Endothelial cell of umbilical vein (primary cell): Measurements from ENCODE around the gene ASGR2. TPM values are rescaled to one million over a fixed set of nuclear protein-coding genes. Genes with fewer than 3 reads are reported as not detected.

Source experiments
- BruUV-seq: library from RNA; stranded (reverse); fragments of 400-500 nt; replicated peaks from 2 replicates; lab custom pipeline; 2021; lab: Mats Ljungman, UMichigan
- CTCF ChIA-PET: fragments of 300-600, 350-600 bp; sonication (Branson Sonifier 250); formaldehyde crosslinking; loops from one replicate; lab custom pipeline; 2021; ENCODE audit warnings: antibody characterized with exemption, inconsistent platforms; lab: Charles Lee
- POLR2A ChIA-PET: fragments of 300-600, 350-600 bp; sonication (Branson Sonifier 250); formaldehyde crosslinking; loops from one replicate; lab custom pipeline; 2021; ENCODE audit warnings: antibody characterized with exemption, inconsistent platforms; lab: Charles Lee
- DNase-seq: peaks from one replicate; pipeline ENCODE4 v3.0.0-alpha.2; 2011; ENCODE audit warnings: low read depth, low spot score
- FAIRE-seq: peaks from 2 replicates; lab custom pipeline; 2011; peaks lifted over from hg19 to GRCh38; lab: Jason Lieb, UNC
- H2AFZ ChIP-seq: 2 replicates; pipeline ENCODE4 v1.6.0; 2012; ENCODE audit warnings: low read depth, low read length, control low read depth, inconsistent platforms
- H3K27ac ChIP-seq: 2 replicates; pipeline ENCODE4 v1.5.1; 2011; ENCODE audit warnings: low read depth, mild to moderate bottlenecking, control low read depth, low read length, moderate library complexity; ENCODE audit not compliant: insufficient read depth
- H3K27me3 ChIP-seq, 2 experiments: 2 replicates each; pipeline versions ENCODE4 v1.6.0 to v1.6.1; 2011; ENCODE audit warnings: low read length in 2 of 2, mixed read lengths in 1 of 2; ENCODE audit not compliant: control insufficient read depth in 2 of 2, insufficient read depth in 2 of 2
- H3K36me3 ChIP-seq, 2 experiments: 2 replicates in 1 of 2; 3 replicates in 1 of 2; pipeline ENCODE4 v1.5.1; 2011; ENCODE audit warnings: low read length in 2 of 2, mild to moderate bottlenecking in 1 of 2, moderate library complexity in 1 of 2; ENCODE audit not compliant: control insufficient read depth in 2 of 2, insufficient read depth in 2 of 2; ENCODE audit errors: extremely low read depth in 1 of 2
- H3K4me1 ChIP-seq: 3 replicates; pipeline ENCODE4 v1.5.1; 2011; ENCODE audit warnings: mild to moderate bottlenecking, low read length; ENCODE audit not compliant: control insufficient read depth, insufficient read depth; ENCODE audit errors: extremely low read depth
- H3K4me2 ChIP-seq: 2 replicates; pipeline ENCODE4 v1.6.1; 2011; ENCODE audit warnings: low read length, control low read depth, mixed read lengths; ENCODE audit not compliant: insufficient read depth
- H3K4me3 ChIP-seq, 3 experiments: fragments of 200-600 bp in 1 of 3; sonication (generic), shearing (Covaris generic) in 1 of 3; replicated peaks in 1 of 3; 2 replicates each; pipeline ENCODE4 v1.5.1; 2011 to 2016; ENCODE audit warnings: control low read depth in 3 of 3, low read length in 3 of 3, mild to moderate bottlenecking in 2 of 3, inconsistent platforms in 1 of 3, low read depth in 1 of 3, moderate library complexity in 1 of 3; ENCODE audit not compliant: insufficient read depth in 1 of 3
- H3K79me2 ChIP-seq: 2 replicates; pipeline ENCODE4 v1.6.0; 2012; ENCODE audit warnings: low read length, inconsistent platforms; ENCODE audit not compliant: control insufficient read depth, insufficient read depth
- H3K9ac ChIP-seq: replicated peaks from 2 replicates; pipeline ENCODE3; 2011; ENCODE audit warnings: low read length, control low read depth; ENCODE audit not compliant: insufficient read depth; ENCODE audit errors: extremely low read depth
- H3K9me1 ChIP-seq: replicated peaks from 3 replicates; pipeline ENCODE4 v1.6.0; 2011; ENCODE audit warnings: mild to moderate bottlenecking, low read length; ENCODE audit not compliant: control insufficient read depth, insufficient read depth; ENCODE audit errors: extremely low read depth
- H3K9me3 ChIP-seq: replicated peaks from 2 replicates; pipeline ENCODE4 v1.5.1; 2012; ENCODE audit warnings: low read length, inconsistent platforms; ENCODE audit not compliant: control insufficient read depth, insufficient read depth
- H4K20me1 ChIP-seq: replicated peaks from 2 replicates; pipeline ENCODE3; 2011; ENCODE audit warnings: mild to moderate bottlenecking, low read length; ENCODE audit not compliant: control insufficient read depth, insufficient read depth; ENCODE audit errors: extremely low read depth
- FOS ChIP-seq: IDR thresholded peaks from 2 replicates; pipeline ENCODE4 v1.6.1; 2011; ENCODE audit warnings: mild to moderate bottlenecking, low read length, moderate library complexity, borderline replicate concordance; ENCODE audit not compliant: insufficient read depth
- GATA2 ChIP-seq: IDR thresholded peaks from 2 replicates; pipeline ENCODE4 v1.7.0; 2011; ENCODE audit warnings: low read depth, mild to moderate bottlenecking, moderate library complexity, mixed read lengths, low read length; ENCODE audit not compliant: insufficient read length, insufficient read depth
- JUN ChIP-seq: IDR thresholded peaks from 2 replicates; pipeline ENCODE4 v1.6.1; 2011; ENCODE audit warnings: borderline replicate concordance, low read depth; ENCODE audit not compliant: insufficient read length, insufficient read depth
- MAX ChIP-seq: IDR thresholded peaks from 2 replicates; pipeline ENCODE4 v1.6.1; 2011; ENCODE audit not compliant: insufficient read depth, insufficient read length
- POLR2A ChIP-seq: IDR thresholded peaks from 2 replicates; pipeline ENCODE4 v1.6.1; 2012; ENCODE audit warnings: low read depth, mild to moderate bottlenecking, control low read depth, low read length
- POLR2AphosphoS5 ChIP-seq: IDR thresholded peaks from 2 replicates; pipeline ENCODE4 v1.6.1; 2012; ENCODE audit warnings: low read depth, mild to moderate bottlenecking, control low read depth, low read length, moderate library complexity; ENCODE audit not compliant: insufficient read depth
- dilution Hi-C: fragments of 300-500 bp; cut with MboI; formaldehyde crosslinking; loops from one replicate; pipeline ENCODE4 v1.15.0; 2019; ENCODE audit warnings: low sequenced_read_pairs; ENCODE audit not compliant: extremely low pct_ligation_motif_present
- intact Hi-C: fragments of 100-400 bp; cut with micrococcal nuclease; formaldehyde crosslinking; loops from one replicate; pipeline ENCODE4 v1.10.0; 2022
- polyA plus RNA-seq, 4 experiments: library from polyadenylated mRNA; depleted of rRNA in 3 of 4; stranded (reverse) in 3 of 4; unstranded in 1 of 4; fragments of >200 nt; gene quantifications; 2 replicates each; pipeline versions ENCODE4 v1.2.1 to v1.2.3, GENCODE V29; 2011 to 2012; ENCODE audit warnings: missing spikeins in 1 of 4
- total RNA-seq: library from RNA; stranded (reverse); gene quantifications from 2 replicates; pipeline ENCODE4 v1.2.3, GENCODE V29; 2021

Gene ASGR2
- total and polyA plus RNA-seq, 2 donors (not counting 3 experiments of a cell fraction or from before 2014, with no cell fraction given) = not detected

- FAIRE-seq (no peak), DNase-seq (no peak)
- dilution Hi-C loops = no loop called here
- peaks cover 28% of the 10 kb centered on the region for H3K4me1 ChIP-seq
- no peak for TF ChIP-seq GATA2
- no peak for TF ChIP-seq POLR2AphosphoS5
- no peak for TF ChIP-seq POLR2A
- TF ChIP-seq JUN = no peak
- no peak for TF ChIP-seq FOS
- TF ChIP-seq MAX = no peak
- H3K36me3 ChIP-seq = no peaks in the 10 kb centered on the region
- no peaks in the 10 kb centered on the region for H4K20me1 ChIP-seq
- peak overlapping the region; percentile 94 for H2AFZ ChIP-seq
- H3K27me3 ChIP-seq = no peaks in the 10 kb centered on the region
- BruUV-seq = no TSS peak
- no peak overlapping the region for H3K4me3 ChIP-seq
- H3K9me3 ChIP-seq = no peaks in the 10 kb centered on the region
- no peak overlapping the region for H3K27ac ChIP-seq
- H3K4me2 ChIP-seq = peak overlapping the region; percentile 25
- ChIA-PET POLR2A (no interaction called here), CTCF (interaction anchor here (1.1 to 10.9 kb wide), 5 partner anchors 34 to 220 kb away, joined by 3 to 223 read pairs (median 5); no protein-coding TSS in a partner anchor)
- intact Hi-C loops = no loop called here
- no peaks in the 10 kb centered on the region for H3K79me2 ChIP-seq
- H3K9me1 ChIP-seq = no peaks in the 10 kb centered on the region
- H3K9ac ChIP-seq = no peak overlapping the region
Measured at GRCh38 chr17:7131423-7131791, 16.8 kb upstream of the ASGR2 start.
